Thymus (tissue), 11 donors: Measurements from ENCODE around the gene POLK. TPM values are rescaled to one million over a fixed set of nuclear protein-coding genes. Genes with fewer than 3 reads are reported as not detected.
"Not testable (repeated sequence)": the region's sequence is repeated elsewhere in the genome, so short reads cannot be mapped to it uniquely, and the experiment has no call there.

Experiments
- DNase-seq, 9 donors: peaks; one replicate each; pipeline ENCODE4 v3.0.0-alpha.2; 2013; ENCODE audit warnings: low spot score in 9 of 9, low read depth in 6 of 9, missing footprints in 1 of 9
- H3K27ac ChIP-seq, 2 donors: one replicate each; pipeline ENCODE4 v1.5.1; 2013; ENCODE audit warnings: control low read depth in 1 of 2, low read depth in 1 of 2, low read length in 1 of 2, mild to moderate bottlenecking in 1 of 2, moderate library complexity in 1 of 2
- H3K27me3 ChIP-seq, 2 donors: one replicate each; pipeline ENCODE4 v1.5.1; 2013; ENCODE audit warnings: low read length in 1 of 2; ENCODE audit not compliant: control insufficient read depth in 2 of 2, insufficient read depth in 1 of 2
- H3K36me3 ChIP-seq, 2 donors: one replicate each; pipeline ENCODE4 v1.5.1; 2013; ENCODE audit warnings: low read length in 1 of 2, mild to moderate bottlenecking in 1 of 2, moderate library complexity in 1 of 2; ENCODE audit not compliant: control insufficient read depth in 2 of 2, insufficient read depth in 2 of 2
- H3K4me1 ChIP-seq, 2 donors: one replicate each; pipeline ENCODE4 v1.5.1; 2013; ENCODE audit warnings: low read length in 2 of 2; ENCODE audit not compliant: control insufficient read depth in 2 of 2, insufficient read depth in 2 of 2
- H3K4me3 ChIP-seq, 2 donors: one replicate each; pipeline ENCODE4 v1.5.1; 2013; ENCODE audit warnings: low read length in 2 of 2, control low read depth in 1 of 2, mild to moderate bottlenecking in 1 of 2
- H3K9me3 ChIP-seq, 2 donors: one replicate each; pipeline ENCODE4 v1.5.1; 2013; ENCODE audit warnings: low read length in 1 of 2, mild to moderate bottlenecking in 1 of 2; ENCODE audit not compliant: control insufficient read depth in 2 of 2, insufficient read depth in 1 of 2
- WGBS: extraction: QIAGEN DNeasy Blood & Tissue Kit; methylation state at CpG from one replicate; pipeline ENCODE4 v1.1.7; 2013; 5-methylcytosine and 5-hydroxymethylcytosine counted together
- polyA plus RNA-seq: library from polyadenylated mRNA; stranded (reverse); fragments of 200-250 nt; gene quantifications from one replicate; pipeline ENCODE4 v1.2.3, GENCODE V29; 2013
- total RNA-seq: library from RNA; stranded (reverse); fragments of 120-200 nt; gene quantifications from one replicate; pipeline ENCODE4 v1.2.4, GENCODE V29; 2013
- donor health status: healthy.

Gene POLK
- total and polyA plus RNA-seq, 2 donors = 10.2 to 23.1 TPM

DNA sequence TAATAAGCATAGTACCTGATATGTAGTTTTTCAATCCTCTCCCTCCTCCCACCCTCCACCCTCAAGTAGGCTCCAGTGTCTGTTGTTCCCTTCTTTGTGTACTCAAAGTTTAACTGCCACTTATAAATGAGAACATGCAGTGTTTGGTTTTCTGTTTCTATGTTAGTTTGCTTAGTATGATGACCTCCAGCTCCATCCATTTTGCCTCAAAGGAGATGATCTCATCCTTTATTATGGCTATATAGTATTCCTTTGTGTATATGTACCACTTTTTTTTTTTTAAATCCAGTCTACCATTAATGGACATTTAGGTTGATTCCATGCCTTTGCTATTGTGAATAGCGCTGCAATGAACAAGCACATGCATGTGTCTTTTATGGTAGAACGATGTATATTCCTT, 20.5 kb downstream of the POLK start:
- 100% methylated on average over 2 of the region's 2 CpGs for WGBS
- H3K36me3 ChIP-seq = peaks cover 0 to 3% of the 10 kb centered on the region in 2 donors

DNA sequence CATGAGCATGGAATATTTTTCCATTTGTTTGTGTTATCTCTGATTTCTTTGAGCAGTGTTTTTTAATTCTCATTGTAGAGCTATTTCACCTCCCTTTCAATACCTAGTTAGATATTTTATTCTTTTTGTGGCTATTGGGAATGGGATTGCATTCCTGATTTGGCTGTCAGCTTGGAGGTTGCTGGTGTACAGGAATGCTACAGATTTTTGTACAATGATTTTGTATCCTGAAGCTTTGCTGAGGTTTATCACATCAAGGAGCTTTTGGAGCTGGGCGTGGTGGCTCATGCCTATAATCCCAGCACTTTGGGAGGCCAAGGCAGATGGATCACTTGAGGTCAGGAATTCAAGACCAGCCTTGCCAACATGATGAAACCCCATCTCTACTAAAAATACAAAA, 22.0 kb downstream of the POLK start:
- H3K4me1 ChIP-seq, DNase-seq, H3K27me3 ChIP-seq, H3K4me3 ChIP-seq, H3K27ac ChIP-seq, H3K9me3 ChIP-seq, H3K36me3 ChIP-seq: not testable (repeated sequence)
- WGBS = 96% methylated on average over 1 of the region's 1 CpG

More for the DNA sequence above, 20.5 kb downstream of the POLK start:
- no peak overlapping the region for H3K4me3 ChIP-seq
- H3K4me1 ChIP-seq = peaks cover 0 to 6% of the 10 kb centered on the region in 2 donors
- H3K9me3 ChIP-seq = no peaks in the 10 kb centered on the region
- no peaks in the 10 kb centered on the region for H3K27me3 ChIP-seq
- H3K27ac ChIP-seq = no peak overlapping the region
- no peak for DNase-seq

DNA sequence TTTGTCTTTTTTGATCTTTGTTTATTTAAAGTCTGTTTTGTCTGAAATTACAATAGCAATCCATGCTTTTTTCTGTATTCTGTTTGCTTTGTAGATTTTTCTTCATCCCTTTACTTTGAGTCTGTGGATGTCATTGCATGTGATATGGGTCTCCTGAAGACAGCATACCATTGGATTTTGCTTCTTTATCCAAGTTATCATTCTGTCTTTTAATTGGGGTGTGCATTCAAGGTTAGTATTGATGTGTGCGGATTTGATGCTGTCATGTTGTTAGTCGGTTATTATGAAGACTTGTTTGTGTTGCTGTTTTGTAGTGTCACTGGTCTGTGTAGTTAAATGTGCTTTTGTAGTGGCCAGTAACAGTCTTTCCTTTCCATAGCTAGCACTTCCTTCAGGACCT, 23.0 kb downstream of the POLK start:
- peaks cover 0 to 6% of the 10 kb centered on the region in 2 donors for H3K4me1 ChIP-seq
- 98% methylated on average over 2 of the region's 2 CpGs for WGBS
- DNase-seq = no peak
- no peaks in the 10 kb centered on the region for H3K27me3 ChIP-seq
- H3K9me3 ChIP-seq = no peaks in the 10 kb centered on the region
- H3K4me3 ChIP-seq = no peak overlapping the region
- peaks cover 0 to 3% of the 10 kb centered on the region in 2 donors for H3K36me3 ChIP-seq
- no peak overlapping the region for H3K27ac ChIP-seq

DNA sequence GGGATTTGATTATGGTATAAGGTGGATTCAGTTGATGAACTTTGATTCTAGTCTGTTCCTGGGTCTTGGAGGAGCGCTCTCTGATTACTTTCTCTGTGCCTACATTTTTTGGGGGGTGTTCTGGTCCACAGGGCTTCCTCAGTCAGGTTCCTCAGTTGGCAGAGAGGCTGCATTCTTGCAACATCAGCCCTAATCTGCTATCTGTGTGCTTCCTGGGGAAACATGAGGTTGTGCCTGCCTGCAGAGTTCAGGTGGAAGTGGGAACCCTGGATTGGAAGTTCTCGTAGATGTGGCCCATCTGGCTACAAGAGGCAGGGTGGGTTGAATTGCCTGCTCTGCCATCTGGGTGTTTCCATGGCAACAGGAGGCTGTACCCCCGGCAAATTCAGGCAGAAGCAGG, 24.5 kb downstream of the POLK start:
- no peak overlapping the region for H3K27ac ChIP-seq
- DNase-seq = no peak
- no peak overlapping the region for H3K4me3 ChIP-seq
- 91% methylated on average over 3 of the region's 3 CpGs for WGBS
- H3K4me1 ChIP-seq = peaks cover 0 to 6% of the 10 kb centered on the region in 2 donors
- no peaks in the 10 kb centered on the region for H3K9me3 ChIP-seq
- peaks cover 3% of the 10 kb centered on the region in 2 donors for H3K36me3 ChIP-seq
- H3K27me3 ChIP-seq = no peaks in the 10 kb centered on the region

DNA sequence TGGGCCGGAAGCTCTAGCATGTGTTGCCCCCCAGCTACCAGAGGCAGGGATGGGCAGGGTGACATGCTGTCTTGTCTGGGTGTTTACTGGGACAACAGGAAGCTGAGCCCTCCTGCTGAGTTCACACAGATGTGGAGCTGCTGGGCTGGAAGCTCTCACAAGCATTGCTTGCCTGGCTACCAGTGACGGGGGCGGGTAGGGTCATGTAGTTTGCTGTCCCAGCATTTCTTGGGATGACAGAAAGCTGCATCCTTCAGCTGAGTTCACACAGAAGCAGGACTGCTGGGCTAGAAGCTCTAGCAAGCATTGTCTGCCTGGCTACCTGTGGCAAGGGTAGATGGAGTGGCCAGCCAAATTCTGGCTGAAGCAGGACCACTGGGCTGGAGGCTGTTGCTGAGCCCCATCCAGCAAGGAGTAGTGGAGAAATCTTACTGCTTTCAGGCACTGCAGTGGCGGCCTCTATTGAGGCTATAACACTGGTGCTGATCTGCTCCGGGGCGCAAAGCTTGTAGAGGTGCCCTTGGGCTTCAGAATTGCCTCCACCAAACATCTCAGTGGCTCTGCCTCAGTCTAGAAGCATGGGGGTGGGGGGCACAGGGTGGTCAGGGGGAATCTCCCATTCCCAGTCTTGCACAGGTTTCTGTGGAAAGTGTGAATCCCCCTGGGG, 25.1 kb downstream of the POLK start:
- peak in 1 of 9 donors; percentile 1 for DNase-seq
- H3K9me3 ChIP-seq = no peaks in the 10 kb centered on the region
- no peaks in the 10 kb centered on the region for H3K27me3 ChIP-seq
- no peak overlapping the region for H3K4me3 ChIP-seq
- peaks cover 3% of the 10 kb centered on the region in 2 donors for H3K36me3 ChIP-seq
- peaks cover 0 to 6% of the 10 kb centered on the region in 2 donors for H3K4me1 ChIP-seq
- no peak overlapping the region for H3K27ac ChIP-seq
- WGBS = 97% methylated on average over 6 of the region's 6 CpGs

DNA sequence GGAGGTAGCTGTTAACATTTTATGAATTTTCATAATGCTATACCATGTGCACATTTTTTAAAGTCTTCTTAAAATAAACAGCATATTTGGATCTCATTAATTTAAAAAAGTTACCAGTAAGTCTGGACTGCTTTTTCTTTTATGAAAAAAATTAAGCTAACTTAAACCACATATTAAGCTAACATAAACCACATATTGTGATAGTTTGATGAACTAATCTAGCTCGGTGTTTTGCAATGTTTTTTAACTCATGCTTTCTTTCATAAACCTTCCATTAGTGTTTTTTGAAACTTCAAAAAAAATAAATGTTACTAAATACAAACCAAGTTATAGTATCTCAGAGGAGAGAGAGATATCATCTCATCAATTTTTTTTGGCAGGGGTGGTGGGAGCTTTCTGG, 26.5 kb downstream of the POLK start:
- H3K9me3 ChIP-seq = no peaks in the 10 kb centered on the region
- H3K4me1 ChIP-seq = peaks cover 0 to 6% of the 10 kb centered on the region in 2 donors
- whole genome bisulfite sequencing = 77% methylated on average over 1 of the region's 1 CpG
- H3K27ac ChIP-seq = no peak overlapping the region
- peaks cover 3% of the 10 kb centered on the region in 2 donors for H3K36me3 ChIP-seq
- no peak for DNase-seq
- no peak overlapping the region for H3K4me3 ChIP-seq
- no peaks in the 10 kb centered on the region for H3K27me3 ChIP-seq

DNA sequence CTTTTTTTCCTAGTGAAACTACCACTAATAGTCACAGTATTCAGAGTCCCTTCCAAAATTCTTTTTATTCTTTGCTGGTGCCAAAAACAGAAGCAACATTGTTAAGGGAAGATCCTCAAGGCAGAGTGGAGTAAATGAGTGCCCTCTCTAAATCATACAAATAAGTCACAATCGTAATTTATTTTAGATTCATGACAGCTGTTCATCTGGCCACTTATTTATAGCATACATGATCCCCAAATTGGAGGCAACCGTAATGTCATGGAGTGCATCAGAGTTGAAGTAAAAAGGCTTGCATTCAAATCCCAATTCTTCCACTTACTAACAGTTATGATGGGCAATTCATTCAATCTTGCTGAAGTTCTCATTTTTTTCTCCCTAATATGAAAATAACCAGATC, 33.4 kb downstream of the POLK start:
- Histone ChIP-seq H3K36me3 (peaks cover 0 to 8% of the 10 kb centered on the region in 2 donors), H3K4me1 (no peaks in the 10 kb centered on the region), H3K4me3 (no peak overlapping the region), H3K27ac (no peak overlapping the region), H3K27me3 (no peaks in the 10 kb centered on the region), H3K9me3 (no peaks in the 10 kb centered on the region)
- DNase-seq = no peak
- WGBS = over 99% methylated on average over 2 of the region's 2 CpGs

DNA sequence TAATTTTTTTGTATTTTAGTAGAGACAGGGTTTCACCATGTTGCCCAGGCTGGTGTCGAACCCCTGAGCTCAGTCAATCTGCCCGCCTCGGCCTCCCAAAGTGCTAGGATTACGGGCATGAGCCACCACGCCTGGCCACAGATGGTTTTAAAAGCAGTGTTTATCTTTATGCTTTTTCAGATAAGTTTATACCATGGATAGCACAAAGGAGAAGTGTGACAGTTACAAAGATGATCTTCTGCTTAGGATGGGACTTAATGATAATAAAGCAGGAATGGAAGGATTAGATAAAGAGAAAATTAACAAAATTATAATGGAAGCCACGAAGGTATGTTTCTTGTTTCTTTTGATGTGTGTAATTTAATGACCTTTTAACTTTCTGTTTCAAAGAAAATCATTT, 35.1 kb downstream of the POLK start:
- WGBS = 97% methylated on average over 6 of the region's 6 CpGs
- Histone ChIP-seq H3K9me3 (no peaks in the 10 kb centered on the region), H3K27ac (no peak overlapping the region), H3K27me3 (no peaks in the 10 kb centered on the region), H3K4me3 (no peak overlapping the region), H3K4me1 (no peaks in the 10 kb centered on the region), H3K36me3 (peaks cover 0 to 6% of the 10 kb centered on the region in 2 donors)
- DNase-seq = no peak

DNA sequence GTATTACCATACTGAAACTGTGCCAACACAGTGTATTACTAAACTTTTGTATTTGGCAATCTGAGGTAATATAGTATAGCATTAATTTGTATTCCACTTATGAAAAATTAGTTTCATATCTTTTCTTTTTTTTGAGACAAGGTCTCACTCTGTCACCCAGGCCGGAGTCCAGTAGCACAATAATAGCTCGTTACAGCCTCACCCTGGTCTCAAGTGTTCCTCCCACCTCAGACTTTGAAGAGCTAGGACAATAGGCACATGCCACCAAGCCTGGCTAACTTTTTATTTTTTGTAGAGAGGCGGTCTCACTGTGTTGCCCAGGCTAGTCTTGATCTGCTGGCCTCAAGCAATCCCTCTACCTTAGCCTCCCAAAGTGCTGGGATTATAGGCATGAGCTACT, 36.1 kb downstream of the POLK start:
- Histone ChIP-seq H3K4me3 (no peak overlapping the region), H3K9me3 (no peaks in the 10 kb centered on the region), H3K27me3 (no peaks in the 10 kb centered on the region), H3K36me3 (peaks cover 0 to 8% of the 10 kb centered on the region in 2 donors), H3K27ac (no peak overlapping the region), H3K4me1 (no peaks in the 10 kb centered on the region)
- WGBS = 99% methylated on average over 3 of the region's 3 CpGs
- no peak for DNase-seq
